HL-60/S4 (cell line): ENCODE results near the gene C1orf74.

Source experiments
- in situ Hi-C: fragments of 300-500 bp; cut with MboI; formaldehyde crosslinking; loops from 2 replicates; pipeline ENCODE4 v1.14.3; 2022; ENCODE audit warnings: low sequenced_read_pairs

Gene C1orf74

DNA sequence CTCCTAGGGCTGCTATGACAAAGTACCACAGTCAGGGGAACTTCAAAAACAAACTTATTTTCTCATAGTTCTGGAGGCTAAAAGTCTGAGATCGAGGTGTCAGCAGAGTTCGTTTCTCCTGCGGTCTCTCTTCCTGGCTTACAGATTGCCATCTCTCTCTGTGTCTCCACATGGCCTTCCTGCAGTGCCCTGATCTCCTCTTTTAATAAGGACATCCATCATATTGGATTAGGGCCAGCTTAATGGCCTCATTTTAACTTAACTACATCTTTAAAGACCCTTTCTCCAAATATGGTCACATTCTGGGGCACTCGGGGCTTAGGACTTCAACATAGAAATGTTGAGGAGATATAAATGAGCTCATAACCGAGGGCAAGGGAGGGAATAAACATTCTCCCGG is 12.2 kb downstream of the C1orf74 start:
- in situ Hi-C loops = no loop called here

DNA sequence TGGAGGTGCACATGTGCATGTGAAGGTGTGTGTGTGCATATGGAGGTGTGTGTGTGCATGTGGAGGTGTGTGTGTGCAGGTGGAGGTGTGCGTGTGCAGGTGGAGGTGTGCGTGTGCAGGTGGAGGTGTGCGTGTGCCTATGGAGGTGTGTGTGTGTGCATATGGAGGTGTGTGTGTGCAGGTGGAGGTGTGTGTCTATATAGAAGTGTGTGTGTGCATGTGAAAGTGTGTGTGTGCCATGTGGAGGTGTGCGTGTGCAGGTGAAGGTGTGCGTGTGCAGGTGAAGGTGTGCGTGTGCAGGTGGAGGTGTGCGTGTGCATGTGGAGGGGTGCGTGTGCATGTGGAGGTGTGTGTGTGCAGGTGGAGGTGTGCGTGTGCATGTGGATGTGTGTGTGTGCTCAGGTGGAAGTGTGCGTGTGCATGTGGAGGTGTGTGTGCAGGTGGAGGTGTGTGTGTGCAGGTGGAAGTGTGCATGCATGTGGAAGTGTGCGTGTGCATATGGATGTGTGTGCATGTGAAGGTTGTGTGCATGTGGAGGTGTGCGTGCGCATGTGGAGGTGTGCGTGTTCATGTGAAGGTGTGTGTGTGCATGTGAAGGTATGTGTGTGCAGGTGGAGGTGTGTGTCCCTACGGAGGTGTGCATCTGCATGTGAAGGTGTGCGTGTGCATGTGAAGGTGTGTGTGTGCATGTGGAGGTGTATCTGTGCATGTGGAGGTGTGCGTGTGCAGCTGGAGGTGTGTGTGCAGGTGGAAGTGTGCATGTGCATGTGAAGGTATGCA is 13.5 kb downstream of the C1orf74 start:
- in situ Hi-C loops = no loop called here

DNA sequence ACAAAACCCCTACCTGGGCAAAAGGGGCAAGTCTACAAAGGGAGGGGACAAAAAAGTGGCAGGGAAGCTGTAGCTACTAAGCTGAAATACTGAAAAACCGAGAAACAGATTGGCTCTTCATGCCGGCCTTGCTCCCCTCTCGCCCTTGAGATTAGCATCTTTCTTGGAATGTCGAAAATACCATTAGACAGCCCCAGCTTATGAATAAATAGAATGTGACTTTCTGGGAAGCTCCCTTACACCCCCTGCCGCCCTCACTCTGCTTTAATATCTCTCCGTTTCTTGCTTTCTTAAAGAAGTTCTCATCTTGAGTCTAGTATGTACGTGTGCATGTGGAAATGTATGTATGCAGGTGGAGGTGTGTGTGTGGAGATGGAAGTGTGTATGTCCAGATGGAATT is 14.4 kb downstream of the C1orf74 start:
- in situ Hi-C loops = no loop called here

DNA sequence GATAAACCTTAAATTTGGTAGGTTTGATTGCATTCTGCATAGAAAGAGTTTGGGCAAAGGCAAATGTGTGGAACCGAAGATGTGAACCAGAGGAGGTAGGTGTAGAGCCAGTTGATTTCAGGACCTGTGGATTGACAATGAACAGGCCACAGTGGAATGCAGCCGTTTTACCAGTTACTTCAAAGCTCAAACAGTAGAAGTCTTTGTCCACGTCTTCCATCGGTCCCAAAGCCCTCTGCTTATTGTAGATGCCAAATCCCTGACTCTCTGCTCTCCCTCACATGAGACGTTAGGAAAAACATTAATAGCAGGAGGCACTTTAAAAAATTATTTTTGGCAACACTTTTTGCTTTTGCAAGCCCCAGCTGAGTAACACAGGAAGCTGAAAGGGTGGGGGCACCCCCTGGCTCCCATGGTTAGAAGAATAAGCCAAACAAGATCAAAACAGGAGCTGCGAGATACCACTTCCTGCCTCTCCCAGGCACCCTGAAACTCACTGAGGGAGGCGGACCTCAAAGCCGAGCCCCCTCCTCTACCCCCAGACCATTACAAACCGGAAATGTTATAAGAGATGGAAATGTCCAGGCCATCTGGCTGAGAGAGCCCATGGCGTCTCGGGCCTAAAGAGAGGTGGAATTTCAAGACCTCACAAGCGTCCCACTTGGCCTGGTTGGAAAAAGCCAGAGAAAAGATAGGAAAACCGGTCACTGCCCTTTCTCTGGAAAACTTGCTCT is 15.0 kb downstream of the C1orf74 start:
- in situ Hi-C loops = no loop called here

DNA sequence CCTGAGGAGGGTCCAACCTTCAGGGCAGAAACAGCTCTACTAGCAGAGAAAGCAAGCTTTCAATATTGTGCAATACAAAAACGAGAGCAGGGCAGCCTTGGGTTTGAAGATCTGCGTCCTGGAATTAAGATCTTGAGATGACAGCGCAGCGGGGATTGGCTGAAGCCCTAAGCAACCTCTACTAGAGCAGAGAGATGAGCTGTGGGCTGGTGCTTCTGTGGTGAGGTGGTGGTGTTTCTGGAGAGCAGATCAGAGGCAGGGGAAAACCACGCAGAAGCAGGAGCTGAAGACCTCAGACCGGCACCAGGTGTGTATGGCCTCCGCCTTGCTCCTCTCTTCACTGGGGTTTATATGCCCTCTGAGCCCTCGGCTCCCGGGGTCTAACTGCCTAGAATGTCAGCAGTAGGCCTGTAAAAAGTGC is 16.0 kb downstream of the C1orf74 start:
- in situ Hi-C loops = no loop called here

DNA sequence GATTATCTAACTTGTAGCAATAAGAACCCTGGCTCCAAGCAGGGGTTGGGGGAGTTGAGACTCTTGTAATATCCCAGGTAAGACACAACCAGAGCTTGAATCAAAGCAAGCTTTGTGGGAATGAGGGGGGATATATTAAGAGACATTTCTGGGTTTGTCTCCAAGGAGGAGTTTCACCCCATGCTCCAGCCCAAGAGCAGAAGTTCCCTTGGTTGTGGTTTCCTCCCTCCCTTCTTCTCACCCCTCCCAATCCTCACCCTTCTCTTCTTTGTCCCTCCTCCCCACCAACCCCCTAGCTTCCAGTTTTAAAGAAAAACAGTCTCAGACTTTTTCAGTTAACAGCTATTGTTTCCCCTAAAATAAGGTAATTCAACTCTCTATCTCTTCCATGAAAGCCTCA is 16.7 kb downstream of the C1orf74 start:
- in situ Hi-C loops = no loop called here

DNA sequence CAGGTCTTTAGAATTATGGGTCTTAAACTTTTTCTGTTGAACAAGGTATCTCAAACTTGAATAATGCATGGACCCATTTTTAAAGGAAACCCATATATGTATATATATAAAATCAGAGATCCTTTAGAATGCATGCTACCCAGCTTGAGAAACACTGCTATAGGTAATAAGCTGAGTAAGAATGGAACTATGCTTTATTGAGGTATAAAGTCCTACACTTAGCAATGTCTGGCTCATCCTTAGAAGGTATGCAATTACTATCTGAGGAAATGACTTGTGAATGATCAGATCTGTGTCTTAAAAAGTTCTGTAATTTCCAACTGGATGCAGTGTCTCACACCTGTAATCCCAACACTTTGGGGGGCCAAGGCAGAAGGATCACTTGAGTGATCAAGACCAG is 17.3 kb downstream of the C1orf74 start:
- in situ Hi-C loops = no loop called here

DNA sequence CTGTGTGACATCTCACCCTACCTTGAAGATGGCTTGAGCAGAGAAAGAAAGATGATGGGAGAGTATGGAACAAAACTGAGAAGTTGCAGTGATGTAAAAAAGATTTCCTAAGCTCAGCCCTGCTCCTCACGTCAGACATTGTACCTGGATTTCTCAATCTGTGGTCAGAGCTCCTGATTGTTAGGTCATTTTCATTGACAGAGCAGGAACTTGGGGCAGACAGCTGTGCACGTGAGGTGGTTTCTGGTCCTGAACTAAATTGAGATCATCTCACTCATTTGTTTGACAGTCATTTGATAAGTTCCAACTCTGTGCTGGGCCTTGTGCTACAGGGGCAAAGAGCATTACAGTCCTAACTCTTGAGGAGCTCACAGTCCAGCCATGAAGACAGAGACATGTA is 18.3 kb downstream of the C1orf74 start:
- in situ Hi-C loops = no loop called here

DNA sequence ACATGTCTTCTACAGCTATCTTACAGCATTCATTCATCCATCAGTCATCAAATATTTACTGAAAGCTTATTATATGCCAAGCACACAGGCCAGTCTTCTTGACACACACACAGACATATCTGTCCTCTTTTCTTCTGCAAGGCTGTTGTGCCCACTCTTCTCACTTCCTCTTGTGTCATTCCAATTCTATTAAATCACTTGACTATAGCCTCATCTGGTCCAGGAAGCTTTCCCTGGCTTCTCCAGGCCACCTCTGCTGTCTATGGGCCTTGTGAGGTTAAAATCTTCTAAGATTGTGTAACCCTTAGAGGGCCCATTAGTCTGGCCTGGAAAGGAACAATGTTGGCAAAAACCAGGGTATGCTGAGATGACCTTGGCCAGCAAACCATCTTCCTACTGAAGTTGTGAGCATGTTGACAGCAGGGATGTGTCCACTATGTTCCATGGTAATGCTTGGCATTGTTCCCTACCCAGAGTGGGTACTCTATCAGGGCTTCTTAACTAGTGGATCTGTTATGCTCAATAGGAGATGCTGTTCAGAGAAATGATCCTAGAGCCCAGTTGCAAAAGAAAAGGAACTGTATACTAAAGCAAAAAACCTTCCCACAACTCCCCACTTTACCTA is 23.2 kb downstream of the C1orf74 start:
- in situ Hi-C loops = no loop called here

DNA sequence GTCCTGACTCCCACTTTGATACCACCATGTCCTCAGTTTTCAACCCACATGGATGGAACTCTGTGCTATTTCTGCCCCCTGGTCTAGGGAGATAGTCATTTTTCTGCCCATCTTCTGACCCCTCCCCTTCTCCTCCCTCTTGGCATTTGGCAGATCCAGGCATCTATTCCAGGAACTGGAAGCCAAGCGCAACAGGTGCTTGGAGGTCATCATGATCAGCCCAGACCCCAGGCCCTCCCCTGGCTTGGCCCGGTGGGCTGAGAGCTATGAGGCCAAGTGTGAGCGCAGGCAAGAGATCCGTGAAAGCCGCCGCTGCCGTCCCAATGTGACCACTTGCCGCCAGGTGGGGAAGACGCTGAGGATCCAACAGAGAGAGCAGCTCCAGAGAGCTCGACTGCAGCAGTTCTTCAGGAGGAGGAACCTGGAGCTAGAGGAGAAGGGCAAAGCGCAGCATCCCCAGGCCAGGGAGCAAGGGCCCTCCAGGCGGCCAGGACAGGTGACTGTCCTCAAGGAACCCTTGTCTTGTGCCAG is 24.5 kb downstream of the C1orf74 start:
- in situ Hi-C loops = no loop called here

DNA sequence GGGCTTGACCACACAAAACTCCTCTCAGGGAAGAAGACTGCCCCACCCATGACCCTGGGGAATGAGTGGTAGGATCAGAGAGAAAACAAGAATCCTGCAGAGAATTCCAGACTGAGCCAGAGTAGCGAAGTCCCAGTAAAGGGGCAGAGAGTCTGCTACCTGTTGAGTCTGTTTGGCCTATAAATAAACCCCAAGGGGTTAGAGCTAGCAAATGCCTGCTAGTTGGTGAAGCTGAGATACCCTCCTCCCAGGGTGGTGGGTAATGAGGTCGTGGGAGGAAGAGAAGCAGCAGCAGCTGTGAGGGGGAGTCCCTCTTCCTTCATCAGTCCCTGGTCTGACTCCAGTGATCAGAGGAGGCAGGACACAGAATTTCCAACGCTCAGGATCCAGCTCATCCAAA is 26.0 kb downstream of the C1orf74 start:
- in situ Hi-C loops = no loop called here

DNA sequence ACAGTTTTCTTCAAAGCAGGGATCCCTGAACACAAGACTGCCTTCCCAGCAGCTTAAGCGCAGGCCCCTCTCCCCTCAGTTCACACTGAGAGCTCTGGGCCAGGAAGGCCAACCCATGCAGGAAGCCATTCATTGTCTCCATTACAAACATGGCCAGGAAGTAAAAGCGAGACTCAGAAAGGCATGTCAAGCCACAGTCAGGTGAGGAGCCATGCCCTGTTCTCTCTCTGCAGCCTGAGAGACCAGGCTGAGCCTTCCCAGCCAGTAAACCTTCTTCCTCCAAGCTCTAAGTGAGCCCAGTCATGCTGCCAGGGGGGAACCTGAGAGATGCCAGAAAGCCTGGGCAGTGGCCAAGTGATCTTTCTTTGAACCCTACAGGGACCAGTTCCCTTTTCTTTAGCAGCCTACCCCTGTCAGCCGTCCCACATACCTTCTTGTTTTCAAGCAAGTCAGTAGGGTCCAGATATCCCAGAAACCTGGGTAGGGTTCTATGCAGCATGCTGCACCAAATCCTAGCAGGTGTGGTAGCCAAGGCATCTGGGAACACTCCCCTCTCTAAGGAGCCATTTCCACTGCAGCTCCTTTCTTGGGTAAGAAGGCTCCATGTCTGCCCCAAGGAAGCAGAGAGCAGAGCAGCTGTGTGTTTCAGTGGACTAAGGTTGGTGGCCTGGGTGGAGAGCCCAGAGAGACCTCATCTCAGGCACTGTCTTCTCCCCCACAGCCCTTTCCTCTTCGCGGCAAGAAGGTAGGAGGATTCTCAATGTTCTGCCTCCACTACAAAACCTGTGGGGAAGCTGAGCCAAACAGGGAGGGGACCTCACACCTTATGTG is 27.5 kb downstream of the C1orf74 start:
- in situ Hi-C loops = no loop called here

DNA sequence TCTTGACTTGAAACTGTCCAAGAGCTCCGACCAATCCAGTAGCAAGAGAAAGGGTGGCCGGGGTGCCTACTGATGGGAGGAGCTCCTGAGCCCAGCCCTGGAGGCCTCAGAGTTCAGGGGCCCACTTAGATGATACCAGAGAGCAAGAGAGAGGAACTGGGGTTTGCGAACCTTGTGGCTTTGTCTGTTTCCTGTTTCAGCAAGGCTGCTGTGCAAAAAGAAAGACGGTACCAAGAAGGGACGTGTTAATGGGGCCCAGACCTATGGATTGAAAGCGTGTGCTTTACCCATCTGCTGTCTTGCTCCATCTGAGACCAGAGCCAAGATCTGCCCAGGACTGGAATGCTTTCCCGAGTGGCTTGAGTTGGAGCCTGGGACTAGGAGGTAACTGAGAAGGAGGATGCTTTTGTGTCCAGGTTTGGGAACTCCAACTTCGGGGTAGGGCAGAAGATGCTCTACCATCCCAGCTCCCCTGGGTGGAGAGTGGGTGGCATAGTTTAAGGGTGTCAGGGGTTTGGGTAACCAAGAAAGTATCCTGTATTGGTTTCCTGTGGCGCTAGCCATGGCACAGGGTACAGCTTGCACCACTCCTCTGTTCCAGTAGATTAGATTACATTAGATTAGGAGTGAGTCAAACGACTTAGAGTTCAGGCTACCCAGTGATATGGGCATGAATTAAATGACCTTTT is 28.3 kb downstream of the C1orf74 start, which contains the start of gene TRAF3IP3:
TSS of gene TRAF3IP3 (plus strand) at position 128 of the 689 bp plus-strand sequence. CDS start 3,987 bp downstream, outside the sequence.
- in situ Hi-C loops = no loop called here

DNA sequence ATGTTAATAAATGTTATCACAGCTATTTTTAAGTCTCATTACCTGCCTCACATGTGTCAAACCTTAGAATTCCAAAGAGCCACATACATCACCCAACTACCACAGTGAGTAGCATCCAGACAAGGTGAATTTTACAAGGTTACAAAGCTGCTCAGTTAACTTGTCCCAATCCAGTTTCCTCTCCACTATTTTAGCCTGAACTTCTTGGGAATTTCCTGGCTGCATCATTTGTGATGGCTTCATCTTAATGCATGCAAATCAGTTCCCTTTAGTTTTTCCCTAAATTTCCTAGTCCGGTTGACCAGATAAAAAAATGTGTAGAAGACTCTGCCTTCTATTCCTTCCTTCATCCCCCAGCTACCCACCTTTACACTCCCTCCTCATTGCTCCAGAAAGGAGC is 29.1 kb downstream of the C1orf74 start:
- in situ Hi-C loops = no loop called here

DNA sequence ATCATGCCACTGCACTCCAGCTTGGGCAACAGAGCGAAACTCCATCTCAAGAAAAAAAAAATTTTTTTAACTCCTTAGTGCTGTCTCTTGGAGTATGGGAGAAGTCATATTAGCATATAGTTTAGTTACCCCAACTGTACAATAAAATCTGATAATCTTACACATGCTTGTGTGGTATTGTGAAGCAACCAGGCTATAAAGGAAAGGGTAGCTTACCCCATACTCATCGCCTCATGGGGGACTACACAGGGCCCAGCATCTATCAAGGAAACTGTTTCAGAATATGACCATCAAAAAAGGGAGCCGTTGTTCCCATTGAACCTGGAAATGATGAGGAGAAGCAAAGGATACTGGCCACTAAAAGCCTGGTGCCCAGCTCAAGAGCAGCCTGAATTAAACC is 31.5 kb downstream of the C1orf74 start:
- in situ Hi-C loops = no loop called here

DNA sequence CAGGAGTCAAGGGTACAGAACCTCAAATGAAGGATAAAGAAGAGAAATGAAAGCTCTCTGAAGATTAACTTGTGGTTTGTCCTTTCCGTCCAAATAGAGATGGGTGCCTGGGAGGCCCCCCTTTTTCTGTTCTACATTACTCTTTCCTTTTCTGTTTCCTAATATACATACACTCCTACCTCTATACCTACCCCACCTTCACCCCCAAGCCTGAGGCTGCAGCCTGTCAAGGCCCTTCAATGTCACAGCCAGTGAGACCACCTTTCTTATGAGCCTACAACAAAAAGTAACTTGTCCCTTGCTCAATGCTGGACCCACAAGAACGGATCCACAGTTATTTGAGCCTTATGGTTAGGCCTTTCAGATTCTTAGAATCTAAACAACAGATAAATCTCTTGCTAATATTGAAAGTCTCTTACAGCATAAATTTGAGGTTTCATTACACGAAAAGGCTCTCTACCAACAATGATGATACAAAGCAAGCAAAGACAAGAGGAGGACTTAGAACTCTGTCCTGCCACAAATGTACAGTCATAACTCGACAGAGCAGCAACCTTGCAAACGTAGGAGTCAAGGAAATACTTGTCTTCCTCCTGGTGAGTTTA is 32.6 kb downstream of the C1orf74 start:
- in situ Hi-C loops = no loop called here

DNA sequence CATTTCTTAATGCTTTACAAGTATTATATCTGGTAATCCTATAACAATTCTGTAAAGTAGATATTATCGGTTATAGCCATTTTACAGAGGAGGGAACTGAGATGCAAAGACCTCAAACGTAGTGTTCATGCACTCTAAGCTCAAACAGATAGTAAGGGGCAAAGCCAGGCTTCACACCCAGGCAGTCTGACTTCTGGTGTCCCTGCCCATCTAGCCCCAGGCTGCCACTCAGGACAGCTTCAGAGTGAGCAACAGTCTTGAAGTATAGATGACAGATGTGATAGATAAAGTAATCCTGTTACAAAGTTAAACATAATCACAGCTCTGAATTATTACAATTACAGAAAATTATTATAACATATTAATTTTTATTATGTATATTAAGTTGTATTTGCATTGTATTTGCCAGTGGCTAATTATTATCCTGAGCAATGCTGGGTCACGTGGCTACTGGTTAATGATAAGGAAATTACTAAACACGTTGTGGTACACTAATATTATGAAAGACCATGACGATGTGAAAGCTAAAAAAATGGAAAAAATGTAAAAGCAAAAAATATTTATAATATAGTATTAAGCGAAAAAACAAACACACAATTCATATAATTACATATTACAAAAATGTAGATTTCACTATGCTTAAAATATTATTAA is 34.6 kb downstream of the C1orf74 start:
- in situ Hi-C loops = no loop called here

DNA sequence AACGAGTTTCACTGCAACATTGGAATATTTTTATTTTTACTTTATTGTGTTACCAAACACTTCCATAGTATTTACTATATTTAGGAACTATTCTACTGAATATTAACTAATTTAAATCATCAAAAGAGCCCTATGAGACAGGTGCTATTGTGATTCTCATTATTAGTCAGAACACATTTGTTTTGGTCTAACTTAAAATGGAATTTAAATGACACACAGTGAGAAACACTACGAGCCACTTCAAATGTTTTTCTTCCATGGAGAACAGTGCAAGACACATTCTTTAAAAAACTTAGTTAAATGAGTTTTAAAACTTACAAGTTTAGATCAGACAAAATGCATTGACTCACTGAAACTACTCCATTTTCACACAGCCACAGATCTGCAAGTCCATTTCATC is 35.2 kb downstream of the C1orf74 start:
- in situ Hi-C loops = no loop called here

DNA sequence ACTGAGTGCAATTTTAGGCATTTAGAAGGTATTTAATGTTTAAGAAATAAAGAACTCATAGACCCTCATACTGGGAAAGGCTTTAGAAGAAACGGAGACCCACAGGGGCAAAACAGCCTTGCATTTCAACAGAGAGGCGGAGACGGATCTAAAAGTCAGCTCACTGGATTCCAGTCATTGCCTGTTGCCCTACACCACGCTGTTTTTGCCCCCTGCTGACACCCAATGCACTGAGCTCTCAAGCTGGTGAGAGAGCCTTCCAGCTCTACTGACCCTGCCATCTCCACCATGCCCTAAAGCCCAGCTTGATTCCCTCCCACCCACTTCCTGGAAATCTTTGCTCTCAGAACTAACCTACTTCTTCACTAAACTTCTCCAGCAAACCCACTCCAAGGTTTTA is 35.7 kb downstream of the C1orf74 start:
- in situ Hi-C loops = no loop called here
